ENCODE data around the gene AGAP5. TPM values are rescaled to one million over a fixed set of nuclear protein-coding genes. Genes with fewer than 3 reads are reported as not detected.

The AGAP5 gene
- total and polyA plus RNA-seq, 2 of the 8 experiments (the other 6 are each of a cell fraction or from before 2014, with no cell fraction given) = 5.4 to 6.0 TPM

DNA sequence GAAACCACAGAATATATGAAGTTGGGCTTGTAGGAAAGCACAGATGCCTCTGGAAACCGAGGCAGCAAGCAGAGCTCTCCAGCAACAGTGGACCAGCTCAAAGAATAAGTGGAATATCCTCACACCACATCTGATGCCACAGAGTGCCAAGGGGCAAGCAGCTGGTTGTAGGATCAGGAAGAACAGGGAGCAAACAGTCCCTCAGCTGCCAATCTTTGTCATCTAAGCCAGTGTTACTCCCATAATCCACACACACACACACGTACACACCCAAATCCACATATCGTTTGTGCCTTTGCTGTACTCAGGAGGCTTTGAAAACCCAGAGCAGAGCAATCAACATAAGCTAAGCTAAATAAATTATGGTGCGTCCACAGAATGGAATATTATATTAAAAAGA lies 25.6 kb upstream of the AGAP5 start (continued):
- no peak for TF ChIP-seq TAF7 (optimal IDR thresholded peaks at IDR 0.05; ENCODE audit: borderline replicate concordance, low read depth, low read length)
- TF ChIP-seq SP2 (IDR thresholded peaks at IDR 0.05; ENCODE audit: low read length) = no peak
- TF ChIP-seq, protein P1, sequence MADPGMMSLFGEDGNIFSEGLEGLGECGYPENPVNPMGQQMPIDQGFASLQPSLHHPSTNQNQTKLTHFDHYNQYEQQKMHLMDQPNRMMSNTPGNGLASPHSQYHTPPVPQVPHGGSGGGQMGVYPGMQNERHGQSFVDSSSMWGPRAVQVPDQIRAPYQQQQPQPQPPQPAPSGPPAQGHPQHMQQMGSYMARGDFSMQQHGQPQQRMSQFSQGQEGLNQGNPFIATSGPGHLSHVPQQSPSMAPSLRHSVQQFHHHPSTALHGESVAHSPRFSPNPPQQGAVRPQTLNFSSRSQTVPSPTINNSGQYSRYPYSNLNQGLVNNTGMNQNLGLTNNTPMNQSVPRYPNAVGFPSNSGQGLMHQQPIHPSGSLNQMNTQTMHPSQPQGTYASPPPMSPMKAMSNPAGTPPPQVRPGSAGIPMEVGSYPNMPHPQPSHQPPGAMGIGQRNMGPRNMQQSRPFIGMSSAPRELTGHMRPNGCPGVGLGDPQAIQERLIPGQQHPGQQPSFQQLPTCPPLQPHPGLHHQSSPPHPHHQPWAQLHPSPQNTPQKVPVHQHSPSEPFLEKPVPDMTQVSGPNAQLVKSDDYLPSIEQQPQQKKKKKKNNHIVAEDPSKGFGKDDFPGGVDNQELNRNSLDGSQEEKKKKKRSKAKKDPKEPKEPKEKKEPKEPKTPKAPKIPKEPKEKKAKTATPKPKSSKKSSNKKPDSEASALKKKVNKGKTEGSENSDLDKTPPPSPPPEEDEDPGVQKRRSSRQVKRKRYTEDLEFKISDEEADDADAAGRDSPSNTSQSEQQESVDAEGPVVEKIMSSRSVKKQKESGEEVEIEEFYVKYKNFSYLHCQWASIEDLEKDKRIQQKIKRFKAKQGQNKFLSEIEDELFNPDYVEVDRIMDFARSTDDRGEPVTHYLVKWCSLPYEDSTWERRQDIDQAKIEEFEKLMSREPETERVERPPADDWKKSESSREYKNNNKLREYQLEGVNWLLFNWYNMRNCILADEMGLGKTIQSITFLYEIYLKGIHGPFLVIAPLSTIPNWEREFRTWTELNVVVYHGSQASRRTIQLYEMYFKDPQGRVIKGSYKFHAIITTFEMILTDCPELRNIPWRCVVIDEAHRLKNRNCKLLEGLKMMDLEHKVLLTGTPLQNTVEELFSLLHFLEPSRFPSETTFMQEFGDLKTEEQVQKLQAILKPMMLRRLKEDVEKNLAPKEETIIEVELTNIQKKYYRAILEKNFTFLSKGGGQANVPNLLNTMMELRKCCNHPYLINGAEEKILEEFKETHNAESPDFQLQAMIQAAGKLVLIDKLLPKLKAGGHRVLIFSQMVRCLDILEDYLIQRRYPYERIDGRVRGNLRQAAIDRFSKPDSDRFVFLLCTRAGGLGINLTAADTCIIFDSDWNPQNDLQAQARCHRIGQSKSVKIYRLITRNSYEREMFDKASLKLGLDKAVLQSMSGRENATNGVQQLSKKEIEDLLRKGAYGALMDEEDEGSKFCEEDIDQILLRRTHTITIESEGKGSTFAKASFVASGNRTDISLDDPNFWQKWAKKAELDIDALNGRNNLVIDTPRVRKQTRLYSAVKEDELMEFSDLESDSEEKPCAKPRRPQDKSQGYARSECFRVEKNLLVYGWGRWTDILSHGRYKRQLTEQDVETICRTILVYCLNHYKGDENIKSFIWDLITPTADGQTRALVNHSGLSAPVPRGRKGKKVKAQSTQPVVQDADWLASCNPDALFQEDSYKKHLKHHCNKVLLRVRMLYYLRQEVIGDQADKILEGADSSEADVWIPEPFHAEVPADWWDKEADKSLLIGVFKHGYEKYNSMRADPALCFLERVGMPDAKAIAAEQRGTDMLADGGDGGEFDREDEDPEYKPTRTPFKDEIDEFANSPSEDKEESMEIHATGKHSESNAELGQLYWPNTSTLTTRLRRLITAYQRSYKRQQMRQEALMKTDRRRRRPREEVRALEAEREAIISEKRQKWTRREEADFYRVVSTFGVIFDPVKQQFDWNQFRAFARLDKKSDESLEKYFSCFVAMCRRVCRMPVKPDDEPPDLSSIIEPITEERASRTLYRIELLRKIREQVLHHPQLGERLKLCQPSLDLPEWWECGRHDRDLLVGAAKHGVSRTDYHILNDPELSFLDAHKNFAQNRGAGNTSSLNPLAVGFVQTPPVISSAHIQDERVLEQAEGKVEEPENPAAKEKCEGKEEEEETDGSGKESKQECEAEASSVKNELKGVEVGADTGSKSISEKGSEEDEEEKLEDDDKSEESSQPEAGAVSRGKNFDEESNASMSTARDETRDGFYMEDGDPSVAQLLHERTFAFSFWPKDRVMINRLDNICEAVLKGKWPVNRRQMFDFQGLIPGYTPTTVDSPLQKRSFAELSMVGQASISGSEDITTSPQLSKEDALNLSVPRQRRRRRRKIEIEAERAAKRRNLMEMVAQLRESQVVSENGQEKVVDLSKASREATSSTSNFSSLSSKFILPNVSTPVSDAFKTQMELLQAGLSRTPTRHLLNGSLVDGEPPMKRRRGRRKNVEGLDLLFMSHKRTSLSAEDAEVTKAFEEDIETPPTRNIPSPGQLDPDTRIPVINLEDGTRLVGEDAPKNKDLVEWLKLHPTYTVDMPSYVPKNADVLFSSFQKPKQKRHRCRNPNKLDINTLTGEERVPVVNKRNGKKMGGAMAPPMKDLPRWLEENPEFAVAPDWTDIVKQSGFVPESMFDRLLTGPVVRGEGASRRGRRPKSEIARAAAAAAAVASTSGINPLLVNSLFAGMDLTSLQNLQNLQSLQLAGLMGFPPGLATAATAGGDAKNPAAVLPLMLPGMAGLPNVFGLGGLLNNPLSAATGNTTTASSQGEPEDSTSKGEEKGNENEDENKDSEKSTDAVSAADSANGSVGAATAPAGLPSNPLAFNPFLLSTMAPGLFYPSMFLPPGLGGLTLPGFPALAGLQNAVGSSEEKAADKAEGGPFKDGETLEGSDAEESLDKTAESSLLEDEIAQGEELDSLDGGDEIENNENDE (IDR thresholded peaks at IDR 0.05; ENCODE audit: insufficient replicate concordance, low read length) = no peak
